ENCODE results near the gene PCBD1.
"Not testable (repeated sequence)": the region's sequence is repeated elsewhere in the genome, so short reads cannot be mapped to it uniquely, and the experiment has no call there.

The PCBD1 gene

GRCh38 chr10:70887804-70888800 lies at the start of gene PCBD1:
TSS of gene PCBD1 (minus strand) at chr10:70888565. CDS start at chr10:70888533, 32 bp downstream.
- peak; percentile 83 for DNase-seq (ENCODE audit: low spot score)

GRCh38 chr10:70937661-70938060 lies 49.3 kb upstream of the PCBD1 start:
- DNase-seq (ENCODE audit: low spot score), result no peak

- no peak for DNase-seq (ENCODE audit: low spot score)
Measured at GRCh38 chr10:70936111-70936510, 47.7 kb upstream of the PCBD1 start.

GRCh38 chr10:70935631-70936030 lies 47.3 kb upstream of the PCBD1 start:
- DNase-seq (ENCODE audit: low spot score), result no peak

- DNase-seq (ENCODE audit: low spot score), result no peak
Measured at GRCh38 chr10:70935125-70935625, 46.8 kb upstream of the PCBD1 start.

GRCh38 chr10:70934701-70935100 lies 46.3 kb upstream of the PCBD1 start:
- DNase-seq (ENCODE audit: low spot score), result peak; percentile 22

- no peak for DNase-seq (ENCODE audit: low spot score)
Measured at GRCh38 chr10:70932392-70933196, 44.2 kb upstream of the PCBD1 start.

GRCh38 chr10:70931168-70931815 lies 42.9 kb upstream of the PCBD1 start:
- DNase-seq (ENCODE audit: low spot score), result peak; percentile 93

- no peak for DNase-seq (ENCODE audit: low spot score)
Measured at GRCh38 chr10:70930263-70931000, 42.1 kb upstream of the PCBD1 start.

GRCh38 chr10:70928140-70928539 lies 39.8 kb upstream of the PCBD1 start:
- no peak for DNase-seq (ENCODE audit: low spot score)

GRCh38 chr10:70927189-70927943 lies 39.0 kb upstream of the PCBD1 start:
- DNase-seq (ENCODE audit: low spot score), result no peak

- no peak for DNase-seq (ENCODE audit: low spot score)
Measured at GRCh38 chr10:70926226-70927000, 38.0 kb upstream of the PCBD1 start.

GRCh38 chr10:70925377-70926225 lies 37.2 kb upstream of the PCBD1 start:
- DNase-seq (ENCODE audit: low spot score), result peak; percentile 30

GRCh38 chr10:70923696-70924095 lies 35.3 kb upstream of the PCBD1 start:
- no peak for DNase-seq (ENCODE audit: low spot score)

GRCh38 chr10:70921285-70921684 lies 32.9 kb upstream of the PCBD1 start:
- no peak for DNase-seq (ENCODE audit: low spot score)

GRCh38 chr10:70920519-70920918 lies 32.2 kb upstream of the PCBD1 start:
- DNase-seq (ENCODE audit: low spot score), result peak; percentile 66

GRCh38 chr10:70919906-70920305 lies 31.5 kb upstream of the PCBD1 start:
- DNase-seq (ENCODE audit: low spot score), result not testable (repeated sequence)

- no peak for DNase-seq (ENCODE audit: low spot score)
Measured at GRCh38 chr10:70918851-70919530, 30.6 kb upstream of the PCBD1 start.

All from kidney tubule cell (primary cell).